K562 (cell line): ENCODE measurements around the gene PEX10. TPM values are rescaled to one million over a fixed set of nuclear protein-coding genes. Genes with fewer than 3 reads are reported as not detected.

Source experiments
- ATAC-seq: fragments of 200-7000 bp; cut with Tn5 transposase; 3 replicates; pipeline ENCODE4 v1.9.1; 2020; ENCODE audit warnings: moderate library complexity
- BruUV-seq: library from RNA; stranded (reverse); fragments of 400-500 nt; replicated peaks from 2 replicates; lab custom pipeline; 2021; lab: Mats Ljungman, UMichigan
- CTCF ChIA-PET: fragments of 300-600 bp; formaldehyde crosslinking; extraction: SDS; loops from one replicate; lab custom pipeline; 2021; ENCODE audit warnings: low intra/inter-chr PET ratio; lab: Yijun Ruan, JAX
- POLR2A ChIA-PET: fragments of 300-600, 350-650 bp; sonication (Branson Sonifier 250); formaldehyde crosslinking; extraction: SDS; loops from one replicate; lab custom pipeline; 2021; ENCODE audit warnings: antibody characterized with exemption, inconsistent platforms; lab: Yijun Ruan, JAX
- DNase-seq, 4 experiments: peaks; one replicate each; pipeline versions ENCODE4 v3.0.0 to v3.0.0-alpha.2; 2011 to 2018; ENCODE audit warnings: low spot score in 3 of 4, mixed read lengths in 3 of 4; ENCODE audit errors: extremely low read depth in 1 of 4
- FAIRE-seq: peaks from 2 replicates; lab custom pipeline; 2011; peaks lifted over from hg19 to GRCh38; lab: Jason Lieb, UNC
- H2AFZ ChIP-seq: 2 replicates; pipeline ENCODE4 v1.6.0; 2011; ENCODE audit warnings: low read depth, low read length, control low read depth, inconsistent platforms
- H3K27ac ChIP-seq: fragments of 200-600 bp; 3 replicates; pipeline ENCODE4 v1.8.0; 2011; ENCODE audit warnings: low read depth, mild to moderate bottlenecking, control low read depth, inconsistent platforms, low read length, moderate library complexity, mixed read lengths; ENCODE audit errors: extremely low read depth
- H3K27me3 ChIP-seq, 2 experiments: fragments of 300-600 bp in 1 of 2; 2 replicates in 1 of 2; 3 replicates in 1 of 2; pipeline versions ENCODE4 v1.6.0 to v1.8.0; 2011; ENCODE audit warnings: inconsistent platforms in 2 of 2, low read length in 2 of 2, mild to moderate bottlenecking in 1 of 2, mixed read lengths in 1 of 2, moderate library complexity in 1 of 2; ENCODE audit not compliant: control insufficient read depth in 2 of 2, insufficient read depth in 2 of 2
- H3K36me3 ChIP-seq: fragments of 300-600 bp; 3 replicates; pipeline ENCODE4 v1.8.0; 2011; ENCODE audit warnings: mild to moderate bottlenecking, low read length, inconsistent platforms; ENCODE audit not compliant: control insufficient read depth, insufficient read depth
- H3K4me1 ChIP-seq, 2 experiments: fragments of 200-600 bp in 1 of 2; replicated peaks in 1 of 2; 2 replicates in 1 of 2; 3 replicates in 1 of 2; pipeline versions ENCODE4 v1.5.1 to v1.8.0; 2011; ENCODE audit warnings: inconsistent platforms in 2 of 2, low read length in 2 of 2, mild to moderate bottlenecking in 1 of 2, mixed read lengths in 1 of 2, moderate library complexity in 1 of 2; ENCODE audit not compliant: control insufficient read depth in 2 of 2, insufficient read depth in 2 of 2
- H3K4me2 ChIP-seq: 2 replicates; pipeline ENCODE4 v1.6.1; 2011; ENCODE audit warnings: low read length, control low read depth, inconsistent platforms, mixed read lengths; ENCODE audit not compliant: insufficient read depth
- H3K4me3 ChIP-seq: fragments of 200-600 bp; sonication (generic), shearing (Covaris generic); 2 replicates; pipeline ENCODE4 v1.5.1; 2016; ENCODE audit warnings: control low read depth, inconsistent platforms
- H3K79me2 ChIP-seq: fragments of 200-600 bp; 3 replicates; pipeline ENCODE4 v1.8.0; 2011; ENCODE audit warnings: low read length, inconsistent platforms; ENCODE audit not compliant: control insufficient read depth, insufficient read depth
- H3K9ac ChIP-seq, 2 experiments: 2 replicates each; pipeline versions ENCODE4 v1.6.0 to v1.6.1; 2011; ENCODE audit warnings: low read depth in 2 of 2, low read length in 2 of 2, control low read depth in 1 of 2, inconsistent platforms in 1 of 2, mild to moderate bottlenecking in 1 of 2, mixed read lengths in 1 of 2; ENCODE audit not compliant: insufficient read depth in 1 of 2
- H3K9me1 ChIP-seq: one replicate; pipeline ENCODE4 v1.6.0; 2011; ENCODE audit warnings: inconsistent platforms, mild to moderate bottlenecking, low read length, moderate library complexity; ENCODE audit not compliant: control insufficient read depth, insufficient read depth
- H3K9me3 ChIP-seq: replicated peaks from 2 replicates; pipeline ENCODE4 v1.5.1; 2011; ENCODE audit warnings: low read depth, low read length, inconsistent platforms; ENCODE audit not compliant: control insufficient read depth, insufficient read depth
- H4K20me1 ChIP-seq: replicated peaks from 2 replicates; pipeline ENCODE4 v1.6.1; 2011; ENCODE audit warnings: low read length, inconsistent platforms, mixed read lengths; ENCODE audit not compliant: control insufficient read depth, insufficient read depth
- EZH2 ChIP-seq: IDR thresholded peaks from 2 replicates; pipeline ENCODE4 v1.6.1; 2012; ENCODE audit warnings: low read depth, mild to moderate bottlenecking, inconsistent platforms, low read length, borderline replicate concordance
- HMGN3 ChIP-seq: IDR thresholded peaks from 2 replicates; pipeline ENCODE4 v1.6.1; 2011; ENCODE audit warnings: borderline replicate concordance, low read depth, mild to moderate bottlenecking, mixed read lengths, low read length; ENCODE audit not compliant: insufficient read length; ENCODE audit errors: extremely low read depth
- HNRNPH1 ChIP-seq: fragments of 200-400 bp; formaldehyde crosslinking; optimal IDR thresholded peaks from 2 replicates; pipeline ENCODE3; 2017; ENCODE audit warnings: low read depth, mild to moderate bottlenecking, low read length, moderate library complexity
- MAFG ChIP-seq: fragments of 450-650 bp; conservative IDR thresholded peaks from 2 replicates; pipeline ENCODE4 v1.6.1; 2016; ENCODE audit warnings: missing genetic modification characterization, missing compliant biosample characterization
- MAZ ChIP-seq, 2 experiments: fragments of 450-650 bp in 1 of 2; sonication (generic) in 1 of 2; formaldehyde crosslinking; IDR thresholded peaks in 1 of 2; conservative IDR thresholded peaks in 1 of 2; 2 replicates each; pipeline versions ENCODE4 v1.4.0 to v1.5.0; 2020; ENCODE audit warnings: mild to moderate bottlenecking in 1 of 2, missing genetic modification reagents in 1 of 2
- NBN ChIP-seq: fragments of 450-650 bp; IDR thresholded peaks from 2 replicates; pipeline ENCODE4 v1.6.1; 2016; ENCODE audit warnings: low read depth, mild to moderate bottlenecking
- WHSC1 ChIP-seq: IDR thresholded peaks from one replicate; pipeline ENCODE4 v1.6.1; 2012; ENCODE audit warnings: low read length, control low read depth, inconsistent platforms
- ZBTB2 ChIP-seq: fragments of 450-650 bp; IDR thresholded peaks from 2 replicates; pipeline ENCODE4 v1.6.1; 2016; ENCODE audit warnings: antibody characterized with exemption
- ZBTB9 ChIP-seq: fragments of 450-650 bp; formaldehyde crosslinking; IDR thresholded peaks from 2 replicates; pipeline ENCODE4 v1.4.0; 2020; ENCODE audit warnings: mild to moderate bottlenecking, moderate library complexity
- ZNF324 ChIP-seq: fragments of 250-450 bp; sonication (Bioruptor Pico); IDR thresholded peaks from 2 replicates; pipeline ENCODE4 v1.4.0; 2020; ENCODE audit warnings: mild to moderate bottlenecking
- WGBS: fragments of 100-300 bp; shearing (Covaris generic); methylation state at CpG from one replicate; pipeline ENCODE4 v1.1.6; 2016; ENCODE audit warnings: low coverage, mixed read lengths; ENCODE audit not compliant: insufficient coverage; ENCODE audit errors: missing lambda C conversion rate; 5-methylcytosine and 5-hydroxymethylcytosine counted together
- in situ Hi-C: fragments of 300-500 bp; cut with MboI; formaldehyde crosslinking; loops from 4 replicates; pipeline ENCODE4 v1.15.0; 2018; ENCODE audit warnings: inconsistent platforms, mixed read lengths
- intact Hi-C: fragments of 100-400 bp; cut with micrococcal nuclease; formaldehyde crosslinking; loops from 2 replicates; pipeline ENCODE4 v1.14.2; 2022
- polyA plus RNA-seq, 8 experiments: library from polyadenylated mRNA; depleted of rRNA in 4 of 8; stranded (reverse) in 5 of 8; unstranded in 3 of 8; fragments of >200 nt; fragmentation: Nextera tagmentation in 2 of 8; fragmentation: Illumina TruSeq in 1 of 8; extraction: Ambion mirVana in 2 of 8; extraction: Trizol in 1 of 8; gene quantifications; 2 replicates each; pipeline versions ENCODE4 v1.2.1 to v1.2.3, GENCODE V29; 2011 to 2014; ENCODE audit warnings: inconsistent platforms in 1 of 8, missing spikeins in 1 of 8
- total RNA-seq, 7 experiments: library from RNA; depleted of rRNA in 6 of 7; stranded (reverse); fragments of >200 nt in 6 of 7; fragmentation: Illumina TruSeq in 2 of 7; extraction: Trizol in 2 of 7; gene quantifications; 2 replicates each; pipeline versions ENCODE4 v1.2.1 to v1.2.3, GENCODE V29; 2011 to 2021; ENCODE audit warnings: low replicate concordance in 1 of 7
- TF ChIP-seq, protein P1 (sequence below): fragments of 450-650 bp; formaldehyde crosslinking; conservative IDR thresholded peaks from 2 replicates; pipeline ENCODE4 v1.4.0; 2022; ENCODE audit warnings: mild to moderate bottlenecking, missing genetic modification characterization

PEX10 gene
- total and polyA plus RNA-seq, 9 of the 15 experiments (the other 6 are each of a cell fraction or from before 2014, with no cell fraction given) = 0.03 to 26.2 (median 8.7) TPM

- Histone ChIP-seq H3K27ac (no peak overlapping the region), H3K27me3 (peaks cover 90 to 100% of the 10 kb centered on the region in 2 experiments), H3K9ac (peak overlapping the region in 1 of 2 experiments; percentile 7; a peak in 1 of 4 replicates), H3K9me3 (no peaks in the 10 kb centered on the region), H3K4me3 (no peak overlapping the region), H3K4me2 (no peak overlapping the region), H3K9me1 (no peaks in the 10 kb centered on the region), H2AFZ (no peak overlapping the region), H4K20me1 (peaks cover 9% of the 10 kb centered on the region), H3K79me2 (no peaks in the 10 kb centered on the region), H3K36me3 (no peaks in the 10 kb centered on the region), H3K4me1 (peaks cover 0 to 36% of the 10 kb centered on the region in 2 experiments; a peak in 1 of 5 replicates)
- FAIRE-seq (no peak), DNase-seq (no peak), ATAC-seq (no peak)
- no TSS peak for BruUV-seq
- CTCF ChIA-PET = no interaction called here
- POLR2A ChIA-PET = interaction anchor here (0.5 to 0.7 kb wide), 4 partner anchors 10 to 1487 kb away, joined by 3 to 4 read pairs (median 3); no protein-coding TSS in a partner anchor
- in situ Hi-C loops = no loop called here
- intact Hi-C loops = no loop called here
- TF ChIP-seq NBN (no peak), MAFG (tag) (no peak), WHSC1 (no peak), ZBTB9 (no peak), EZH2 (peak; percentile 36; the same call in 1 of the 2 replicates), HNRNPH1 (no peak), MAZ (CRISPR knock-in tag; conservative IDR thresholded peaks at IDR 0.05 in 1 of 2, IDR thresholded peaks at IDR 0.05 in 1 of 2) (no peak), ZNF324 (CRISPR knock-in tag) (no peak), ZBTB2 (no peak), HMGN3 (peak; percentile 15)
- TF ChIP-seq, protein P1, sequence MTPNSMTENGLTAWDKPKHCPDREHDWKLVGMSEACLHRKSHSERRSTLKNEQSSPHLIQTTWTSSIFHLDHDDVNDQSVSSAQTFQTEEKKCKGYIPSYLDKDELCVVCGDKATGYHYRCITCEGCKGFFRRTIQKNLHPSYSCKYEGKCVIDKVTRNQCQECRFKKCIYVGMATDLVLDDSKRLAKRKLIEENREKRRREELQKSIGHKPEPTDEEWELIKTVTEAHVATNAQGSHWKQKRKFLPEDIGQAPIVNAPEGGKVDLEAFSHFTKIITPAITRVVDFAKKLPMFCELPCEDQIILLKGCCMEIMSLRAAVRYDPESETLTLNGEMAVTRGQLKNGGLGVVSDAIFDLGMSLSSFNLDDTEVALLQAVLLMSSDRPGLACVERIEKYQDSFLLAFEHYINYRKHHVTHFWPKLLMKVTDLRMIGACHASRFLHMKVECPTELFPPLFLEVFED = no peak
- TF ChIP-seq, all 486 proteins: peak for 2
- WGBS = 9% methylated on average over 38 of the region's 38 CpGs
Measured at GRCh38 chr1:2354511-2355372, 57.6 kb downstream of the PEX10 start.
